Gastrocnemius medialis (tissue), 4 donors: ENCODE measurements around the gene EXOSC10. TPM values are rescaled to one million over a fixed set of nuclear protein-coding genes. Genes with fewer than 3 reads are reported as not detected.

Experiments used
- ATAC-seq, 2 donors: fragments of 150-250 bp; one replicate each; pipeline ENCODE4 v1.9.1; 2016
- DNase-seq, 2 donors: peaks; one replicate each; pipeline ENCODE4 v3.0.0-alpha.2; 2019
- H3K27ac ChIP-seq, 4 donors: fragments of 200-600 bp; sonication (generic); 1 replicate in 1 of 4; 2 replicates in 3 of 4; pipeline ENCODE4 v1.5.1; 2016 to 2018; ENCODE audit warnings: mild to moderate bottlenecking in 2 of 4, moderate library complexity in 1 of 4
- H3K27me3 ChIP-seq, 3 donors: fragments of 200-600 bp; sonication (generic) in 2 of 3; 1 replicate in 1 of 3; 2 replicates in 2 of 3; pipeline versions ENCODE4 v1.5.1 to v1.6.0; 2016 to 2019; ENCODE audit warnings: mild to moderate bottlenecking in 1 of 3, moderate library complexity in 1 of 3
- H3K36me3 ChIP-seq, 2 donors: fragments of 200-600 bp; sonication (generic) in 1 of 2; one replicate each; pipeline ENCODE4 v1.5.1; 2017 to 2018
- H3K4me1 ChIP-seq, 2 donors: fragments of 200-600 bp; sonication (generic) in 1 of 2; one replicate each; pipeline ENCODE4 v1.5.1; 2016 to 2017; ENCODE audit warnings: mild to moderate bottlenecking in 2 of 2
- H3K4me3 ChIP-seq, 4 donors: fragments of 200-600 bp; sonication (generic) in 3 of 4; 1 replicate in 1 of 4; 2 replicates in 3 of 4; pipeline ENCODE4 v1.5.1; 2016 to 2019; ENCODE audit warnings: mild to moderate bottlenecking in 2 of 4
- H3K9me3 ChIP-seq, 3 donors: fragments of 200-600 bp; sonication (generic) in 2 of 3; 1 replicate in 1 of 3; 2 replicates in 2 of 3; pipeline ENCODE4 v1.5.1; 2016 to 2019
- CTCF ChIP-seq, 5 experiments: fragments of 450-650 bp in 3 of 5; fragments of 200-600 bp in 2 of 5; sonication (generic) in 2 of 5; IDR thresholded peaks in 4 of 5; conservative IDR thresholded peaks in 1 of 5; 1 replicate in 4 of 5; 2 replicates in 1 of 5; pipeline ENCODE4 v1.5.1; 2016 to 2019; ENCODE audit warnings: antibody characterized with exemption in 5 of 5, mild to moderate bottlenecking in 3 of 5, moderate library complexity in 3 of 5
- POLR2A ChIP-seq, 2 donors: fragments of 450-650 bp; IDR thresholded peaks; one replicate each; pipeline ENCODE4 v1.6.1; 2017; ENCODE audit warnings: antibody characterized with exemption in 2 of 2, mild to moderate bottlenecking in 2 of 2, moderate library complexity in 2 of 2
- in situ Hi-C, 4 donors: fragments of 200-750 bp; cut with MboI; loops; one replicate each; pipeline versions ENCODE4 v1.15.0 to v1.8.0; 2017; ENCODE audit warnings: low sequenced_read_pairs in 4 of 4
- intact Hi-C: fragments of 100-400 bp; cut with DNase I; formaldehyde crosslinking; loops from one replicate; pipeline ENCODE4 v1.15.1; 2023; ENCODE audit warnings: low total_unique reads
- total RNA-seq, 4 donors: library from RNA; depleted of rRNA; stranded (reverse); fragments of >200 nt; gene quantifications; one replicate each; pipeline versions ENCODE4 v1.1.0 to v1.2.3, GENCODE V29; 2016

Gene EXOSC10
- total RNA-seq, 4 donors from 2014 or later, result 26.5 to 44.4 (median 40.3) TPM

- Histone ChIP-seq H3K27ac (peak overlapping the region in 1 of 4 donors; percentile 22), H3K4me3 (no peak overlapping the region), H3K36me3 (peaks cover 0 to 64% of the 10 kb centered on the region in 2 donors), H3K9me3 (no peaks in the 10 kb centered on the region), H3K27me3 (no peaks in the 10 kb centered on the region), H3K4me1 (peaks cover under 1% of the 10 kb centered on the region in 2 donors)
- TF ChIP-seq CTCF (IDR thresholded peaks at IDR 0.05 in 4 of 5, conservative IDR thresholded peaks at IDR 0.05 in 1 of 5) (no peak), POLR2A (IDR thresholded peaks at IDR 0.05) (no peak)
- intact Hi-C loops, result no loop called here
- in situ Hi-C loops, result no loop called here
- no peak for ATAC-seq
- no peak for DNase-seq
These were observed 38.4 kb upstream of the EXOSC10 start for GRCh38 chr1:11138029-11138428.

DNA sequence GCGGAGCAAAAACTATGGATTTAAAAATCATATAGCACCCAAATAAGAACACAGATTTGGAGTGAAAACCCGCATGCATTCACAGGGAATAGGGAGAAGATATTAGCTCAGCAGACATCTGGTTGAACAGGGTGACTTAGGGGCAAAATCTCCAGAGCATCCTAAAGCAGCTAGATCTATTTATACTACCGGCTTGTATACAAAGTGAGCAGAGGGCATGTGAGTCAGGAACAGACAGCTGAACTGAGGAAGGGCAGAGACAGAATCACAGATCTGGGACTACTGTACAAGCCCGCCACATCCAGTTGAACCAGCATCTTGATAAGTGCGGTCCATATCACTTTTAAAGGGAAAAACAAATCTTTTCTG, 35.2 kb upstream of the EXOSC10 start:
- peaks cover 0 to 89% of the 10 kb centered on the region in 2 donors for H3K36me3 ChIP-seq
- H3K4me3 ChIP-seq, result no peak overlapping the region
- DNase-seq, result no peak
- intact Hi-C loops, result no loop called here
- no peak for ATAC-seq
- no peaks in the 10 kb centered on the region for H3K27me3 ChIP-seq
- H3K9me3 ChIP-seq, result no peaks in the 10 kb centered on the region
- peaks cover 0 to 3% of the 10 kb centered on the region in 2 donors for H3K4me1 ChIP-seq
- H3K27ac ChIP-seq, result peak overlapping the region in 2 of 4 donors; percentile 13 to 68
- TF ChIP-seq CTCF (IDR thresholded peaks at IDR 0.05 in 4 of 5, conservative IDR thresholded peaks at IDR 0.05 in 1 of 5) (no peak), POLR2A (IDR thresholded peaks at IDR 0.05) (no peak)
- in situ Hi-C loops, result no loop called here

GRCh38 chr1:11134251-11134897, 34.7 kb upstream of the EXOSC10 start:
- DNase-seq (peak in 1 of 2 donors; percentile 17), ATAC-seq (peak in 1 of 2 donors; percentile 28)
- intact Hi-C loops, result no loop called here
- Histone ChIP-seq H3K4me1 (peaks cover 0 to 3% of the 10 kb centered on the region in 2 donors), H3K36me3 (peaks cover 2 to 91% of the 10 kb centered on the region in 2 donors), H3K4me3 (no peak overlapping the region), H3K27me3 (no peaks in the 10 kb centered on the region), H3K9me3 (no peaks in the 10 kb centered on the region), H3K27ac (peak overlapping the region in 2 of 4 donors; percentile 13 to 68)
- in situ Hi-C loops, result no loop called here
- TF ChIP-seq CTCF (IDR thresholded peaks at IDR 0.05 in 4 of 5, conservative IDR thresholded peaks at IDR 0.05 in 1 of 5) (no peak), POLR2A (IDR thresholded peaks at IDR 0.05) (no peak)

GRCh38 chr1:11132563-11133293, 33.1 kb upstream of the EXOSC10 start:
- Histone ChIP-seq H3K36me3 (peaks cover 2 to 91% of the 10 kb centered on the region in 2 donors), H3K4me3 (no peak overlapping the region), H3K4me1 (peaks cover 0 to 3% of the 10 kb centered on the region in 2 donors), H3K27ac (peak overlapping the region in 2 of 4 donors; percentile 23 to 68), H3K27me3 (no peaks in the 10 kb centered on the region), H3K9me3 (no peaks in the 10 kb centered on the region)
- TF ChIP-seq CTCF (IDR thresholded peaks at IDR 0.05 in 4 of 5, conservative IDR thresholded peaks at IDR 0.05 in 1 of 5) (no peak), POLR2A (IDR thresholded peaks at IDR 0.05) (no peak)
- in situ Hi-C loops, result no loop called here
- intact Hi-C loops, result no loop called here
- ATAC-seq (peak in 1 of 2 donors; percentile 32), DNase-seq (no peak)
